K562 (cell line): Measurements from ENCODE around the gene NR6A1. TPM values are rescaled to one million over a fixed set of nuclear protein-coding genes. Genes with fewer than 3 reads are reported as not detected.

Experiments
- ATAC-seq: fragments of 200-7000 bp; cut with Tn5 transposase; 3 replicates; pipeline ENCODE4 v1.9.1; 2020; ENCODE audit warnings: moderate library complexity
- BruUV-seq: library from RNA; stranded (reverse); fragments of 400-500 nt; replicated peaks from 2 replicates; lab custom pipeline; 2021; lab: Mats Ljungman, UMichigan
- CTCF ChIA-PET: fragments of 300-600 bp; formaldehyde crosslinking; extraction: SDS; loops from one replicate; lab custom pipeline; 2021; ENCODE audit warnings: low intra/inter-chr PET ratio; lab: Yijun Ruan, JAX
- POLR2A ChIA-PET: fragments of 300-600, 350-650 bp; sonication (Branson Sonifier 250); formaldehyde crosslinking; extraction: SDS; loops from one replicate; lab custom pipeline; 2021; ENCODE audit warnings: antibody characterized with exemption, inconsistent platforms; lab: Yijun Ruan, JAX
- DNase-seq, 4 experiments: peaks; one replicate each; pipeline versions ENCODE4 v3.0.0 to v3.0.0-alpha.2; 2011 to 2018; ENCODE audit warnings: low spot score in 3 of 4, mixed read lengths in 3 of 4; ENCODE audit errors: extremely low read depth in 1 of 4
- FAIRE-seq: peaks from 2 replicates; lab custom pipeline; 2011; peaks lifted over from hg19 to GRCh38; lab: Jason Lieb, UNC
- H2AFZ ChIP-seq: 2 replicates; pipeline ENCODE4 v1.6.0; 2011; ENCODE audit warnings: low read depth, low read length, control low read depth, inconsistent platforms
- H3K27ac ChIP-seq: fragments of 200-600 bp; 3 replicates; pipeline ENCODE4 v1.8.0; 2011; ENCODE audit warnings: low read depth, mild to moderate bottlenecking, control low read depth, inconsistent platforms, low read length, moderate library complexity, mixed read lengths; ENCODE audit errors: extremely low read depth
- H3K27me3 ChIP-seq, 2 experiments: fragments of 300-600 bp in 1 of 2; 2 replicates in 1 of 2; 3 replicates in 1 of 2; pipeline versions ENCODE4 v1.6.0 to v1.8.0; 2011; ENCODE audit warnings: inconsistent platforms in 2 of 2, low read length in 2 of 2, mild to moderate bottlenecking in 1 of 2, mixed read lengths in 1 of 2, moderate library complexity in 1 of 2; ENCODE audit not compliant: control insufficient read depth in 2 of 2, insufficient read depth in 2 of 2
- H3K36me3 ChIP-seq: fragments of 300-600 bp; 3 replicates; pipeline ENCODE4 v1.8.0; 2011; ENCODE audit warnings: mild to moderate bottlenecking, low read length, inconsistent platforms; ENCODE audit not compliant: control insufficient read depth, insufficient read depth
- H3K4me1 ChIP-seq, 2 experiments: fragments of 200-600 bp in 1 of 2; replicated peaks in 1 of 2; 2 replicates in 1 of 2; 3 replicates in 1 of 2; pipeline versions ENCODE4 v1.5.1 to v1.8.0; 2011; ENCODE audit warnings: inconsistent platforms in 2 of 2, low read length in 2 of 2, mild to moderate bottlenecking in 1 of 2, mixed read lengths in 1 of 2, moderate library complexity in 1 of 2; ENCODE audit not compliant: control insufficient read depth in 2 of 2, insufficient read depth in 2 of 2
- H3K4me2 ChIP-seq: 2 replicates; pipeline ENCODE4 v1.6.1; 2011; ENCODE audit warnings: low read length, control low read depth, inconsistent platforms, mixed read lengths; ENCODE audit not compliant: insufficient read depth
- H3K4me3 ChIP-seq: fragments of 200-600 bp; sonication (generic), shearing (Covaris generic); 2 replicates; pipeline ENCODE4 v1.5.1; 2016; ENCODE audit warnings: control low read depth, inconsistent platforms
- H3K79me2 ChIP-seq: fragments of 200-600 bp; 3 replicates; pipeline ENCODE4 v1.8.0; 2011; ENCODE audit warnings: low read length, inconsistent platforms; ENCODE audit not compliant: control insufficient read depth, insufficient read depth
- H3K9ac ChIP-seq, 2 experiments: 2 replicates each; pipeline versions ENCODE4 v1.6.0 to v1.6.1; 2011; ENCODE audit warnings: low read depth in 2 of 2, low read length in 2 of 2, control low read depth in 1 of 2, inconsistent platforms in 1 of 2, mild to moderate bottlenecking in 1 of 2, mixed read lengths in 1 of 2; ENCODE audit not compliant: insufficient read depth in 1 of 2
- H3K9me1 ChIP-seq: one replicate; pipeline ENCODE4 v1.6.0; 2011; ENCODE audit warnings: inconsistent platforms, mild to moderate bottlenecking, low read length, moderate library complexity; ENCODE audit not compliant: control insufficient read depth, insufficient read depth
- H3K9me3 ChIP-seq: replicated peaks from 2 replicates; pipeline ENCODE4 v1.5.1; 2011; ENCODE audit warnings: low read depth, low read length, inconsistent platforms; ENCODE audit not compliant: control insufficient read depth, insufficient read depth
- H4K20me1 ChIP-seq: replicated peaks from 2 replicates; pipeline ENCODE4 v1.6.1; 2011; ENCODE audit warnings: low read length, inconsistent platforms, mixed read lengths; ENCODE audit not compliant: control insufficient read depth, insufficient read depth
- C11orf30 ChIP-seq: fragments of 450-650 bp; IDR thresholded peaks from 2 replicates; pipeline ENCODE4 v1.6.1; 2016; ENCODE audit warnings: low read depth, mild to moderate bottlenecking
- ESRRA ChIP-seq: fragments of 450-650 bp; IDR thresholded peaks from 2 replicates; pipeline ENCODE4 v1.6.1; 2014; ENCODE audit warnings: low read depth, mild to moderate bottlenecking, moderate library complexity, borderline replicate concordance
- SLC30A9 ChIP-seq: fragments of 250-450 bp; sonication (Bioruptor Pico); IDR thresholded peaks from 2 replicates; pipeline ENCODE4 v1.8.0; 2022; ENCODE audit warnings: mild to moderate bottlenecking, moderate library complexity
- STAT5B ChIP-seq: fragments of 250-450 bp; sonication (Bioruptor Pico); IDR thresholded peaks from 2 replicates; pipeline ENCODE4 v1.8.0; 2021; ENCODE audit warnings: mild to moderate bottlenecking, inconsistent platforms
- ZNF232 ChIP-seq: sonication (generic); formaldehyde crosslinking; IDR thresholded peaks from 2 replicates; pipeline ENCODE4 v1.8.0; 2022; ENCODE audit warnings: mild to moderate bottlenecking, missing genetic modification reagents
- ZNF57 ChIP-seq: fragments of 450-650 bp; formaldehyde crosslinking; IDR thresholded peaks from 2 replicates; pipeline ENCODE4 v1.4.0; 2020; ENCODE audit warnings: mild to moderate bottlenecking, moderate library complexity
- ZNF584 ChIP-seq: fragments of 200-800 bp; sonication (Bioruptor generic); IDR thresholded peaks from 2 replicates; pipeline ENCODE4 v1.6.1; 2016; ENCODE audit warnings: low read depth, mild to moderate bottlenecking, missing genetic modification characterization, missing compliant biosample characterization
- ZNF668 ChIP-seq: fragments of 250-450 bp; sonication (Bioruptor Pico); IDR thresholded peaks from 2 replicates; pipeline ENCODE4 v1.8.0; 2022; ENCODE audit warnings: mild to moderate bottlenecking, inconsistent platforms
- WGBS: fragments of 100-300 bp; shearing (Covaris generic); methylation state at CpG from one replicate; pipeline ENCODE4 v1.1.6; 2016; ENCODE audit warnings: low coverage, mixed read lengths; ENCODE audit not compliant: insufficient coverage; ENCODE audit errors: missing lambda C conversion rate; 5-methylcytosine and 5-hydroxymethylcytosine counted together
- in situ Hi-C: fragments of 300-500 bp; cut with MboI; formaldehyde crosslinking; loops from 4 replicates; pipeline ENCODE4 v1.15.0; 2018; ENCODE audit warnings: inconsistent platforms, mixed read lengths
- intact Hi-C: fragments of 100-400 bp; cut with micrococcal nuclease; formaldehyde crosslinking; loops from 2 replicates; pipeline ENCODE4 v1.14.2; 2022
- polyA plus RNA-seq, 8 experiments: library from polyadenylated mRNA; depleted of rRNA in 4 of 8; stranded (reverse) in 5 of 8; unstranded in 3 of 8; fragments of >200 nt; fragmentation: Nextera tagmentation in 2 of 8; fragmentation: Illumina TruSeq in 1 of 8; extraction: Ambion mirVana in 2 of 8; extraction: Trizol in 1 of 8; gene quantifications; 2 replicates each; pipeline versions ENCODE4 v1.2.1 to v1.2.3, GENCODE V29; 2011 to 2014; ENCODE audit warnings: inconsistent platforms in 1 of 8, missing spikeins in 1 of 8
- total RNA-seq, 7 experiments: library from RNA; depleted of rRNA in 6 of 7; stranded (reverse); fragments of >200 nt in 6 of 7; fragmentation: Illumina TruSeq in 2 of 7; extraction: Trizol in 2 of 7; gene quantifications; 2 replicates each; pipeline versions ENCODE4 v1.2.1 to v1.2.3, GENCODE V29; 2011 to 2021; ENCODE audit warnings: low replicate concordance in 1 of 7
- TF ChIP-seq, protein P1 (sequence below), 2 experiments: fragments of 450-650 bp in 1 of 2; sonication (generic) in 1 of 2; formaldehyde crosslinking; conservative IDR thresholded peaks; 2 replicates each; pipeline versions ENCODE4 v1.4.0 to v1.8.1; 2020 to 2022; ENCODE audit warnings: mild to moderate bottlenecking in 1 of 2, missing genetic modification reagents in 1 of 2

Gene NR6A1
- total and polyA plus RNA-seq, 9 of the 15 experiments (the other 6 are each of a cell fraction or from before 2014, with no cell fraction given): 9.7 to 55.4 (median 28.3) TPM

- DNase-seq: no peak
- TF ChIP-seq STAT5B (no peak), ZNF57 (CRISPR knock-in tag) (no peak), ESRRA (no peak), ZNF584 (CRISPR knock-in tag) (no peak), SLC30A9 (CRISPR knock-in tag) (no peak), ZNF232 (CRISPR knock-in tag) (no peak), ZNF668 (no peak), C11orf30 (no peak)
- TF ChIP-seq, protein P1, sequence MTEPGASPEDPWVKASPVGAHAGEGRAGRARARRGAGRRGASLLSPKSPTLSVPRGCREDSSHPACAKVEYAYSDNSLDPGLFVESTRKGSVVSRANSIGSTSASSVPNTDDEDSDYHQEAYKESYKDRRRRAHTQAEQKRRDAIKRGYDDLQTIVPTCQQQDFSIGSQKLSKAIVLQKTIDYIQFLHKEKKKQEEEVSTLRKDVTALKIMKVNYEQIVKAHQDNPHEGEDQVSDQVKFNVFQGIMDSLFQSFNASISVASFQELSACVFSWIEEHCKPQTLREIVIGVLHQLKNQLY (CRISPR knock-in tag; conservative IDR thresholded peaks at IDR 0.05): no peak
- TF ChIP-seq, all 486 proteins: peak for 0
- Histone ChIP-seq H3K4me2 (no peak overlapping the region), H3K9me1 (no peaks in the 10 kb centered on the region), H3K36me3 (peaks cover 68% of the 10 kb centered on the region), H3K9me3 (no peaks in the 10 kb centered on the region), H3K9ac (no peak overlapping the region), H3K27ac (peak overlapping the region; percentile 26; the same call in 1 of the 3 replicates), H3K79me2 (no peaks in the 10 kb centered on the region), H2AFZ (no peak overlapping the region), H3K4me3 (no peak overlapping the region), H3K4me1 (no peaks in the 10 kb centered on the region; a peak in 1 of 5 replicates), H3K27me3 (no peaks in the 10 kb centered on the region), H4K20me1 (no peaks in the 10 kb centered on the region; the same call in none of the 2 replicates)
- CTCF ChIA-PET: no interaction called here
- no peak for ATAC-seq
- no peak for FAIRE-seq
- in situ Hi-C loops (no loop called here), intact Hi-C loops (no loop called here)
- BruUV-seq: no TSS peak
- WGBS: 67% methylated on average over 3 of the region's 3 CpGs
- POLR2A ChIA-PET: interaction anchor here (0.6 to 2.5 kb wide), 4 partner anchors 9 to 173 kb away, joined by 3 to 13 read pairs (median 3); no protein-coding TSS in a partner anchor
Measured at GRCh38 chr9:124527781-124528180, 243.3 kb downstream of the NR6A1 start.
